Right ventricle myocardium superior (tissue), 1 donor: ENCODE results near the gene HOXD11. TPM values are rescaled to one million over a fixed set of nuclear protein-coding genes. Genes with fewer than 3 reads are reported as not detected.

Source experiments
- ATAC-seq: fragments of 200-7000 bp; cut with Tn5 transposase; one replicate; pipeline ENCODE4 v1.9.1; 2020; ENCODE audit warnings: mild to moderate bottlenecking; ENCODE audit not compliant: poor library complexity
- DNase-seq: peaks from one replicate; pipeline ENCODE4 v3.0.0-alpha.2; 2020
- intact Hi-C: fragments of 100-400 bp; cut with DNase I; formaldehyde crosslinking; loops from one replicate; pipeline ENCODE4 v1.11.2; 2022
- microRNA-seq: library from miRNA; unstranded; fragments of <30 nt; microRNA quantifications from one replicate; pipeline ENCODE4 v1.2.0, GENCODE V29; 2020
- total RNA-seq: library from RNA; stranded (reverse); fragmentation: NEBNext Ultra II Directional; extraction: Animal tissue kit (Norgen Biotek cat#: 25700); gene quantifications from one replicate; pipeline ENCODE4 v1.2.1, GENCODE V29; 2021
- donor health status: DM: no; HTN: yes; CAD: no; lungs with severe emphysema.

HOXD11 gene
- total RNA-seq, 1 donor from 2014 or later: not detected

GRCh38 chr2:176151442-176152287, 44.6 kb downstream of the HOXD11 start, which contains the start of gene HOXD4:
HOXD4 (plus strand) TSS chr2:176151550; CDS start chr2:176151634, 84 bp downstream.
- intact Hi-C loops: no loop called here
- ATAC-seq (no peak), DNase-seq (no peak)

GRCh38 chr2:176152350-176153181, 45.5 kb downstream of the HOXD11 start:
- intact Hi-C loops: no loop called here
- no peak for ATAC-seq
- no peak for DNase-seq

- ATAC-seq (no peak), DNase-seq (no peak)
- intact Hi-C loops: no loop called here
Measured at GRCh38 chr2:176154576-176155252, 47.6 kb downstream of the HOXD11 start.

- ATAC-seq (no peak), DNase-seq (no peak)
- intact Hi-C loops: no loop called here
Measured at GRCh38 chr2:176155356-176156044, 48.4 kb downstream of the HOXD11 start.

DNA sequence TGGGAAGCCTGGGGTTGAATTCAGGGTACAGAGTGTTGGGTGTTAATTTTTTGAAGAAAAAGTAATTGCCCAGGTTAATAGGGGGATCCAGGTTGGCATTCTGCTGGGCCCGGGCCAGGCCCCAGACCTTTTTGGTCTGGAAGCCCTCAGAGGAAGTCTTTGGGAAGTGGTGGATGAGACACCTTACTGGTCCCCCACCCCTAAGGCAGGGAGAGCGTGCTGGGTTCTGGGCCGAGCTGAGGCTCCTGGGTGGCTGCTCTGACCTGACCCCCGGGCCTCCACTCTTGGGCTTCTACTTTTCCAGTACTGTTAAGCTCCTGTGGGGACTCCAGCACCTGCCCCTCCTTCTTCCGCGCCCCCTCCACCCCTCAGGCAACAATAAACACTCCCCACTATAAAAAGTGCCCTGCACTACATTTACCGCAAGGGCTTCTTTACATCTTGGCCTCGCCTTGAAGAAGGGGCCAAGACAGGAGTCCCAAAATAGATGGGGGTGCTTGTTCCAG, 49.3 kb downstream of the HOXD11 start:
- ATAC-seq (no peak), DNase-seq (no peak)
- intact Hi-C loops: no loop called here

- ATAC-seq (no peak), DNase-seq (no peak)
- intact Hi-C loops: no loop called here
Measured at GRCh38 chr2:176156807-176157498, 49.9 kb downstream of the HOXD11 start, which contains the start of gene HOXD3. HOXD3 (plus strand) TSS chr2:176157307; CDS start chr2:176169115, 11,808 bp downstream.

DNA sequence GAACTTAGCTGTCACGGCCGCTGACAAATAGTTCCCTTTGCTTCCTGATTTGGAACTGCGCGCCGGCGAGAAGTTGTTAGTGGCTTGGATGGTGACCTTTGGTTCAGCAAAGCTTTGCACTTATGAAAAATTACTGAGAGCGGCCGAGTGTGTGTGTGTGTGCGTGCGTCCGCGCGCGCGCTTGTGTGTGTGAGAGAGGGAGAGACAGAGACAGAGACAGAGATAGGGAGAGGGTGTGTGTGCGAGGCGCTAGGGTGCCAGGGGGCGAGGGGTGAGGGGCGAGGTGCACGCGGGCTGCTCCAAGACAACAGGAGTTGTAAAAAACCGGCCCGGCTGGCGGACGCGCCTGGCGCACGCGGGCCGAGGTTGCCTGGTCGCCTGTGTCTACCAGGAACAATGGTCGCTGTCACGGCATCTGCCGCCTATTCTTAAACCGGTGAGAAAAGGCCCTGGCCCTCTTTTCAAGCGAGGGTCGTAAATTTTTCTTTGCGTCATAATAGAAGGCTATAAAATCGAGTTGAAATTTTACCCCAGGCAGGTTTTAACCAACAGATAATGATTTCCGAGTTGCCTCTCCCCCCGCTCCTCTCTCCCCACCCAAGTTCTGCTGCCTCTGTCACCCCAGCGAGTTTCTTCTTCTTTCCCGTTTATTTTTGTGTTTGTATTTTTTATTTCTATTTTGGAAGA, 50.6 kb downstream of the HOXD11 start:
- DNase-seq (no peak), ATAC-seq (no peak)
- intact Hi-C loops: no loop called here

GRCh38 chr2:176158186-176158591, 51.1 kb downstream of the HOXD11 start:
- intact Hi-C loops: no loop called here
- no peak for ATAC-seq
- DNase-seq: no peak

- intact Hi-C loops: no loop called here
- ATAC-seq (no peak), DNase-seq (no peak)
Measured at GRCh38 chr2:176158855-176159662, 52.0 kb downstream of the HOXD11 start.

Small RNA genes lying within 50 kb of the gene (microRNA-seq; reads per million reads assigned to microRNA genes)
- gene MIR10B: 1,978 reads per million, percentile 87 among the genes with 10 or more reads in this experiment

Other genes with a start within 250 kb of the HOXD11 start
- gene LNPK, start 105.0 kb upstream of the HOXD11 start, total RNA-seq: 38.0 TPM
- not detected for gene EVX2, start 23.3 kb upstream of the HOXD11 start, total RNA-seq
- gene HOXD13, start 14.6 kb upstream of the HOXD11 start, total RNA-seq: not detected
- gene HOXD12, start 7.5 kb upstream of the HOXD11 start, total RNA-seq: not detected
- gene HOXD10, start 9.5 kb downstream of the HOXD11 start, total RNA-seq: not detected
- not detected for gene HOXD9, start 15.4 kb downstream of the HOXD11 start, total RNA-seq
- gene HOXD8, start 22.4 kb downstream of the HOXD11 start, total RNA-seq: 0.32 TPM
- gene HOXD4, start 44.3 kb downstream of the HOXD11 start, total RNA-seq: not detected
- 0.38 TPM for gene HOXD3, start 50.0 kb downstream of the HOXD11 start, total RNA-seq
- not detected for gene HOXD1, start 81.4 kb downstream of the HOXD11 start, total RNA-seq
- gene MTX2, start 162.2 kb downstream of the HOXD11 start, total RNA-seq: 50.3 TPM